ENCODE measurements around the gene NELL2.
A peak's percentile ranks its signal among the peaks of the same experiment; 100 is the strongest.

NELL2 gene

DNA sequence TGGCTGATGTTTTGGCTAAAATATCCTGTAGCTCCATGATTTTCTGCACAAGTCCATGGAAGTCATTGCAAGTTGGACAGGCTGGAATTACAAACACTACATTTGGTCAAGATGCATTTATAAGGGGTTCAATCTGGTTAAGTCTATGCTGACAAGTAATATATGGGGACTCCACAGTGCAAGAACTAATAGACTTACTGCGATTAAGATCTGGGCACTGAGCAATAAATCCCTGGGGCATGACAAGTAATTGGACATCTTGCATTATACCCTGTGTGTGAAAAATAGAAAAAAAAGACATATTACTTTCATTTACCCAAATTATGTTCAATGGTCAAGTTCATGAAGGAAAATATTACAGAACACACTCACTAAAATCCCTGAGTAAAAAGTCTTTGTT lies 99.1 kb downstream of the NELL2 start:
- H3K4me1 ChIP-seq (ENCODE audit: control insufficient read depth, low read length) = no peaks in the 10 kb centered on the region
- H3K27me3 ChIP-seq (ENCODE audit: control insufficient read depth, low read length) = no peaks in the 10 kb centered on the region
- H3K9me2 ChIP-seq (replicated peaks; ENCODE audit: control insufficient read depth, low read length) = no peaks in the 10 kb centered on the region
- no peak overlapping the region for H3K4me3 ChIP-seq (ENCODE audit: low read length)
- H4K20me1 ChIP-seq (ENCODE audit: control insufficient read depth, insufficient read depth, low read depth, low read length) = no peaks in the 10 kb centered on the region
- H3K9me3 ChIP-seq (ENCODE audit: control insufficient read depth, insufficient read depth, low read length) = no peaks in the 10 kb centered on the region
- no peaks in the 10 kb centered on the region for H3K79me2 ChIP-seq (ENCODE audit: control insufficient read depth, low read length)
- no peak overlapping the region for H3K27ac ChIP-seq (ENCODE audit: low read depth, low read length)
- H3F3A ChIP-seq (ENCODE audit: control insufficient read depth, insufficient read depth) = no peaks in the 10 kb centered on the region
- TF ChIP-seq EZH2phosphoT487 (IDR thresholded peaks at IDR 0.05; ENCODE audit: borderline replicate concordance, low read length) (no peak), CTCF (IDR thresholded peaks at IDR 0.05; ENCODE audit: low read depth, low read length, poor library complexity, severe bottlenecking) (no peak)
- H3K36me3 ChIP-seq (ENCODE audit: control insufficient read depth, low read length) = no peaks in the 10 kb centered on the region
- H3K4me2 ChIP-seq (ENCODE audit: low read length) = no peak overlapping the region

- Histone ChIP-seq H3K27me3 (ENCODE audit: control insufficient read depth, low read length) (no peaks in the 10 kb centered on the region), H3K4me2 (ENCODE audit: low read length) (no peak overlapping the region), H3K79me2 (ENCODE audit: control insufficient read depth, low read length) (no peaks in the 10 kb centered on the region), H3K27ac (ENCODE audit: low read depth, low read length) (no peak overlapping the region), H3K36me3 (ENCODE audit: control insufficient read depth, low read length) (no peaks in the 10 kb centered on the region), H3K4me3 (ENCODE audit: low read length) (no peak overlapping the region), H4K20me1 (ENCODE audit: control insufficient read depth, insufficient read depth, low read depth, low read length) (no peaks in the 10 kb centered on the region), H3K4me1 (ENCODE audit: control insufficient read depth, low read length) (no peaks in the 10 kb centered on the region), H3K9me2 (replicated peaks; ENCODE audit: control insufficient read depth, low read length) (no peaks in the 10 kb centered on the region), H3K9me3 (ENCODE audit: control insufficient read depth, insufficient read depth, low read length) (no peaks in the 10 kb centered on the region), H3F3A (ENCODE audit: control insufficient read depth, insufficient read depth) (no peaks in the 10 kb centered on the region)
- no peak for TF ChIP-seq CTCF (IDR thresholded peaks at IDR 0.05; ENCODE audit: low read depth, low read length, poor library complexity, severe bottlenecking)
- TF ChIP-seq EZH2phosphoT487 (IDR thresholded peaks at IDR 0.05; ENCODE audit: borderline replicate concordance, low read length) = no peak
These were observed 100.2 kb downstream of the NELL2 start for GRCh38 chr12:44775901-44776300.

- no peak overlapping the region for H3K27ac ChIP-seq (ENCODE audit: low read depth, low read length)
- no peaks in the 10 kb centered on the region for H3K4me1 ChIP-seq (ENCODE audit: control insufficient read depth, low read length)
- H4K20me1 ChIP-seq (ENCODE audit: control insufficient read depth, insufficient read depth, low read depth, low read length) = no peaks in the 10 kb centered on the region
- H3K79me2 ChIP-seq (ENCODE audit: control insufficient read depth, low read length) = no peaks in the 10 kb centered on the region
- H3K9me2 ChIP-seq (replicated peaks; ENCODE audit: control insufficient read depth, low read length) = no peaks in the 10 kb centered on the region
- no peak overlapping the region for H3K4me2 ChIP-seq (ENCODE audit: low read length)
- no peaks in the 10 kb centered on the region for H3K27me3 ChIP-seq (ENCODE audit: control insufficient read depth, low read length)
- no peaks in the 10 kb centered on the region for H3K36me3 ChIP-seq (ENCODE audit: control insufficient read depth, low read length)
- TF ChIP-seq CTCF (IDR thresholded peaks at IDR 0.05; ENCODE audit: low read depth, low read length, poor library complexity, severe bottlenecking) = peak; percentile 94
- TF ChIP-seq EZH2phosphoT487 (IDR thresholded peaks at IDR 0.05; ENCODE audit: borderline replicate concordance, low read length) = no peak
- no peaks in the 10 kb centered on the region for H3F3A ChIP-seq (ENCODE audit: control insufficient read depth, insufficient read depth)
- no peaks in the 10 kb centered on the region for H3K9me3 ChIP-seq (ENCODE audit: control insufficient read depth, insufficient read depth, low read length)
- H3K4me3 ChIP-seq (ENCODE audit: low read length) = no peak overlapping the region
These were observed 101.2 kb downstream of the NELL2 start for GRCh38 chr12:44774815-44775411.

Measured in DOHH2 (cell line).